WTC11 (cell line): Measurements from ENCODE around the gene LRRC70. TPM values are rescaled to one million over a fixed set of nuclear protein-coding genes. Genes with fewer than 3 reads are reported as not detected.

Experiments used
- ATAC-seq: fragments of 200-7000 bp; cut with Tn5 transposase; 2 replicates; pipeline ENCODE4 v1.10.0; 2021; ENCODE audit warnings: mild to moderate bottlenecking, moderate library complexity
- CTCF ChIA-PET: fragments of 300-600 bp; sonication (Branson Sonifier 250); formaldehyde crosslinking; loops from one replicate; lab custom pipeline; 2021; ENCODE audit warnings: antibody characterized with exemption; lab: Charles Lee
- POLR2A ChIA-PET: fragments of 350-600 bp; sonication (Branson Sonifier 250); formaldehyde crosslinking; loops from one replicate; lab custom pipeline; 2021; ENCODE audit warnings: antibody characterized with exemption; lab: Charles Lee
- DNase-seq: peaks from one replicate; pipeline ENCODE4 v3.0.0; 2021; ENCODE audit warnings: low spot score
- H3K27ac Mint-ChIP-seq: 2 replicates; pipeline ENCODE4 v1.8.0; 2021; ENCODE audit warnings: mixed read lengths
- H3K27me3 Mint-ChIP-seq: 2 replicates; pipeline ENCODE4 v1.8.0; 2021; ENCODE audit warnings: low read depth, mild to moderate bottlenecking, moderate library complexity, mixed read lengths
- H3K36me3 Mint-ChIP-seq: 2 replicates; pipeline ENCODE4 v1.8.0; 2021; ENCODE audit warnings: mixed read lengths
- H3K4me1 Mint-ChIP-seq: 2 replicates; pipeline ENCODE4 v1.8.0; 2022; ENCODE audit warnings: mixed read lengths
- H3K4me3 Mint-ChIP-seq: 2 replicates; pipeline ENCODE4 v1.8.0; 2021; ENCODE audit warnings: mild to moderate bottlenecking, moderate library complexity, mixed read lengths
- H3K9me3 Mint-ChIP-seq: 2 replicates; pipeline ENCODE4 v1.8.0; 2021; ENCODE audit warnings: mixed read lengths
- AR ChIP-seq: fragments of 250-450 bp; sonication (Bioruptor Pico); IDR thresholded peaks from 2 replicates; pipeline ENCODE4 v1.9.0; 2021; ENCODE audit warnings: mild to moderate bottlenecking
- CBFB ChIP-seq: sonication (generic); formaldehyde crosslinking; IDR thresholded peaks from 2 replicates; pipeline ENCODE4 v1.8.1; 2022; ENCODE audit warnings: mild to moderate bottlenecking, low read depth, missing genetic modification reagents
- CTCF ChIP-seq: fragments of 200-600 bp; IDR thresholded peaks from 2 replicates; pipeline ENCODE4 v1.8.0; 2022; ENCODE audit warnings: antibody characterized with exemption
- FOXJ3 ChIP-seq: sonication (generic); formaldehyde crosslinking; IDR thresholded peaks from 2 replicates; pipeline ENCODE4 v1.9.0; 2021; ENCODE audit warnings: missing genetic modification reagents, mild to moderate bottlenecking, borderline replicate concordance
- FOXP1 ChIP-seq: sonication (generic); formaldehyde crosslinking; IDR thresholded peaks from 2 replicates; pipeline ENCODE4 v1.8.0; 2022; ENCODE audit warnings: missing genetic modification reagents, mild to moderate bottlenecking, moderate library complexity, borderline replicate concordance
- GABPB1 ChIP-seq: sonication (generic); formaldehyde crosslinking; IDR thresholded peaks from 2 replicates; pipeline ENCODE4 v1.8.1; 2023; ENCODE audit warnings: mild to moderate bottlenecking, missing genetic modification reagents
- HMGA2 ChIP-seq: fragments of 250-450 bp; sonication (Bioruptor Pico); IDR thresholded peaks from 2 replicates; pipeline ENCODE4 v1.4.0; 2021; ENCODE audit warnings: mild to moderate bottlenecking, moderate library complexity
- HMGXB4 ChIP-seq: sonication (generic); formaldehyde crosslinking; IDR thresholded peaks from 2 replicates; pipeline ENCODE4 v1.8.1; 2023; ENCODE audit warnings: mild to moderate bottlenecking, moderate library complexity, missing genetic modification reagents
- JAZF1 ChIP-seq: fragments of 250-450 bp; sonication (Bioruptor Pico); IDR thresholded peaks from 2 replicates; pipeline ENCODE4 v1.9.0; 2021; ENCODE audit warnings: moderate library complexity, mild to moderate bottlenecking, inconsistent platforms
- JUN ChIP-seq: sonication (generic); formaldehyde crosslinking; IDR thresholded peaks from 2 replicates; pipeline ENCODE4 v1.8.0; 2023; ENCODE audit warnings: mild to moderate bottlenecking, missing genetic modification reagents
- MXD4 ChIP-seq: fragments of 250-450 bp; sonication (Bioruptor Pico); IDR thresholded peaks from 2 replicates; pipeline ENCODE4 v1.8.0; 2021; ENCODE audit warnings: mild to moderate bottlenecking, moderate library complexity, borderline replicate concordance
- NFATC4 ChIP-seq: fragments of 250-450 bp; sonication (Bioruptor Pico); IDR thresholded peaks from 2 replicates; pipeline ENCODE4 v1.9.0; 2021; ENCODE audit warnings: mild to moderate bottlenecking
- NR1H2 ChIP-seq: sonication (generic); formaldehyde crosslinking; IDR thresholded peaks from 2 replicates; pipeline ENCODE4 v1.9.0; 2021; ENCODE audit warnings: mild to moderate bottlenecking, moderate library complexity, missing genetic modification reagents
- OVOL2 ChIP-seq: fragments of 250-450 bp; sonication (Bioruptor Pico); IDR thresholded peaks from 2 replicates; pipeline ENCODE4 v1.9.0; 2021; ENCODE audit warnings: mild to moderate bottlenecking, borderline replicate concordance
- RORB ChIP-seq: fragments of 250-450 bp; sonication (Bioruptor Pico); IDR thresholded peaks from 2 replicates; pipeline ENCODE4 v1.9.0; 2021; ENCODE audit warnings: mild to moderate bottlenecking
- SP1 ChIP-seq: sonication (generic); formaldehyde crosslinking; conservative IDR thresholded peaks from 2 replicates; pipeline ENCODE4 v1.8.1; 2022; ENCODE audit warnings: missing genetic modification reagents
- TCF7 ChIP-seq: sonication (generic); formaldehyde crosslinking; IDR thresholded peaks from 2 replicates; pipeline ENCODE4 v1.8.0; 2022; ENCODE audit warnings: mild to moderate bottlenecking, low read depth, missing genetic modification reagents, moderate library complexity
- ZBTB43 ChIP-seq: sonication (generic); formaldehyde crosslinking; IDR thresholded peaks from 2 replicates; pipeline ENCODE4 v1.8.1; 2023; ENCODE audit warnings: mild to moderate bottlenecking, missing genetic modification reagents
- ZNF138 ChIP-seq: sonication (generic); formaldehyde crosslinking; conservative IDR thresholded peaks from 2 replicates; pipeline ENCODE4 v1.8.1; 2022; ENCODE audit warnings: mild to moderate bottlenecking, moderate library complexity, missing genetic modification reagents
- ZNF232 ChIP-seq: sonication (generic); formaldehyde crosslinking; IDR thresholded peaks from 2 replicates; pipeline ENCODE4 v1.8.0; 2022; ENCODE audit warnings: mild to moderate bottlenecking, missing genetic modification reagents
- ZNF423 ChIP-seq: fragments of 250-450 bp; sonication (Bioruptor Pico); IDR thresholded peaks from 2 replicates; pipeline ENCODE4 v2.1.2; 2022; ENCODE audit warnings: mild to moderate bottlenecking, moderate library complexity
- total RNA-seq: library from RNA; stranded (reverse); gene quantifications from 3 replicates; pipeline ENCODE4 v1.2.3, GENCODE V29; 2021
- TF ChIP-seq, protein P1 (sequence below): sonication (generic); formaldehyde crosslinking; IDR thresholded peaks from 2 replicates; pipeline ENCODE4 v1.8.0; 2022; ENCODE audit warnings: mild to moderate bottlenecking, missing genetic modification reagents
- TF ChIP-seq, protein P2 (sequence below): sonication (generic); formaldehyde crosslinking; IDR thresholded peaks from 2 replicates; pipeline ENCODE4 v1.8.1; 2022; ENCODE audit warnings: mild to moderate bottlenecking, missing genetic modification reagents, moderate library complexity, borderline replicate concordance

LRRC70 gene
- total RNA-seq, 1 experiment from 2014 or later: 0.37 TPM

DNA sequence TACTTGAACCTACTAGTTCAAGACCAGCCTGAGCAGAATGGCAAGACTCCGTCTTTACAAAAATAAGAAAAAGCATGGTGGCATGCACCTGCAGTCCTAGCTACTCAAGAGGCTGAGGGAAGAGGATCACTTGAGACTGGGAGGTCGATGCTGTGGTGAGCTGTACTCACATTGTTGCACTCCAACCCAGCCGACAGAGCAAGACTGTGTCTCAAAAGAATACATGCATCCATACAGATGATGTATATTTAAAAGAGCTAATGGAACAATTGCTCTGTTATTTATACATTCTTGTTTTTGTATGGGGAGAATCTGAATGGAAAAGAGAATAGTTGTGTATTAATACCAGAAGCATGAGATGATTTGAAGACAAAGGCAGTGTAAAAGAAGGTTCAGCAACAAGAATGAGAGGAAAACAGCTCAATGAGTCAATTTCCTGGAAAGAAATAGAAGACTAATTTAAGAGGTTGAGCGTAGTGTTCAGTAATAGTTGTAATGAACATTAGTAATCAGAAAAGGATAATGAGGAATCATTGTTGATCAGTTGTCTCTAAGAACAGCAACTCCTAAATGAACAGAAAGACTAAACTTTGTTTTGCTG lies 1.9 kb upstream of the LRRC70 start:
- H3K9me3 Mint-ChIP-seq: no peaks in the 10 kb centered on the region
- peaks cover 5% of the 10 kb centered on the region for H3K4me1 Mint-ChIP-seq
- H3K27ac Mint-ChIP-seq: no peak overlapping the region
- H3K27me3 Mint-ChIP-seq: no peaks in the 10 kb centered on the region
- H3K36me3 Mint-ChIP-seq: no peaks in the 10 kb centered on the region
- ChIA-PET POLR2A (no interaction called here), CTCF (no interaction called here)
- DNase-seq (no peak), ATAC-seq (no peak)
- no peak overlapping the region for H3K4me3 Mint-ChIP-seq
- TF ChIP-seq OVOL2 (CRISPR knock-in tag): no peak
- TF ChIP-seq JAZF1 (CRISPR knock-in tag): no peak
- TF ChIP-seq JUN (CRISPR knock-in tag): no peak
- TF ChIP-seq HMGA2: no peak
- no peak for TF ChIP-seq AR
- TF ChIP-seq ZBTB43: no peak
- TF ChIP-seq MXD4 (CRISPR knock-in tag): no peak
- no peak for TF ChIP-seq CBFB (CRISPR knock-in tag)
- TF ChIP-seq NR1H2 (CRISPR knock-in tag): no peak
- no peak for TF ChIP-seq ZNF232 (CRISPR knock-in tag)
- no peak for TF ChIP-seq RORB (CRISPR knock-in tag)
- TF ChIP-seq ZNF423 (CRISPR knock-in tag): no peak
- no peak for TF ChIP-seq ZNF138
- TF ChIP-seq, protein P1, sequence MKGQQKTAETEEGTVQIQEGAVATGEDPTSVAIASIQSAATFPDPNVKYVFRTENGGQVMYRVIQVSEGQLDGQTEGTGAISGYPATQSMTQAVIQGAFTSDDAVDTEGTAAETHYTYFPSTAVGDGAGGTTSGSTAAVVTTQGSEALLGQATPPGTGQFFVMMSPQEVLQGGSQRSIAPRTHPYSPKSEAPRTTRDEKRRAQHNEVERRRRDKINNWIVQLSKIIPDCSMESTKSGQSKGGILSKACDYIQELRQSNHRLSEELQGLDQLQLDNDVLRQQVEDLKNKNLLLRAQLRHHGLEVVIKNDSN (CRISPR knock-in tag): no peak
- TF ChIP-seq, protein P2, sequence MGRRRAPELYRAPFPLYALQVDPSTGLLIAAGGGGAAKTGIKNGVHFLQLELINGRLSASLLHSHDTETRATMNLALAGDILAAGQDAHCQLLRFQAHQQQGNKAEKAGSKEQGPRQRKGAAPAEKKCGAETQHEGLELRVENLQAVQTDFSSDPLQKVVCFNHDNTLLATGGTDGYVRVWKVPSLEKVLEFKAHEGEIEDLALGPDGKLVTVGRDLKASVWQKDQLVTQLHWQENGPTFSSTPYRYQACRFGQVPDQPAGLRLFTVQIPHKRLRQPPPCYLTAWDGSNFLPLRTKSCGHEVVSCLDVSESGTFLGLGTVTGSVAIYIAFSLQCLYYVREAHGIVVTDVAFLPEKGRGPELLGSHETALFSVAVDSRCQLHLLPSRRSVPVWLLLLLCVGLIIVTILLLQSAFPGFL: no peak

DNA sequence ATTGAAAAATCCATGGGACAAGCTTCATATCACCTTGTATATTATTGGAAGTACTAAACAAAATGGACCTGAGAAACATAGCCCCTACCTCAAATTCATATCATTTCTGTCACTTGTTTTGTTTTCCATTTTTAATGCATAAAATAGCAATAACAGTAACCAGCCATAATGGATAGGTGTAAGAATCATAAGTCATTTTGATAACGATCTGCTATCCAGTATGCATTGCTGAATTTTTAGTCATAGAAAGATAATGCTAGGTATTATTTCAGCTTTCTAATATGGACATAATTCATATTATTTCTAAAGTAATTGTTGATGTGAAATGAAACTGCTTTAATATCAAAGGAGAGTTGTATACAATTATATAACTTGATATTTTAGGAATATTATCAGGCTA lies 1.1 kb upstream of the LRRC70 start:
- H3K27me3 Mint-ChIP-seq: no peaks in the 10 kb centered on the region
- DNase-seq: no peak
- no peaks in the 10 kb centered on the region for H3K9me3 Mint-ChIP-seq
- POLR2A ChIA-PET: no interaction called here
- ATAC-seq: no peak
- CTCF ChIA-PET: interaction anchor here (1.2 kb wide), 1 partner anchor 13 kb away, joined by 3 read pairs; no protein-coding TSS in a partner anchor
- no peak overlapping the region for H3K27ac Mint-ChIP-seq
- H3K4me3 Mint-ChIP-seq: no peak overlapping the region
- no peaks in the 10 kb centered on the region for H3K36me3 Mint-ChIP-seq
- peaks cover 6% of the 10 kb centered on the region for H3K4me1 Mint-ChIP-seq
- TF ChIP-seq ZBTB43 (no peak), HMGXB4 (no peak), FOXP1 (CRISPR knock-in tag) (no peak), TCF7 (CRISPR knock-in tag) (no peak), SP1 (no peak), GABPB1 (no peak), FOXJ3 (CRISPR knock-in tag) (no peak), CTCF (no peak), NFATC4 (CRISPR knock-in tag) (no peak)
